Left kidney (tissue), 8 donors: ENCODE data around the gene FXYD3. TPM values are rescaled to one million over a fixed set of nuclear protein-coding genes. Genes with fewer than 3 reads are reported as not detected.

Experiments
- DNase-seq: peaks from one replicate; pipeline ENCODE4 v3.0.0-alpha.2; 2013
- long read RNA-seq, 8 donors: transcript quantifications; one replicate each; lab custom pipeline, GENCODE V29; 2026
- polyA plus RNA-seq: library from polyadenylated mRNA; unstranded; fragments of 120-200 nt; gene quantifications from one replicate; pipeline ENCODE4 v1.2.1, GENCODE V29; 2013; ENCODE audit not compliant: insufficient read length

The FXYD3 gene, protein sequence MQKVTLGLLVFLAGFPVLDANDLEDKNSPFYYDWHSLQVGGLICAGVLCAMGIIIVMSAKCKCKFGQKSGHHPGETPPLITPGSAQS
- polyA plus RNA-seq, result 18.6 TPM
- long read RNA-seq, donor 1, partial matches to known transcripts, result 23 of 24 reads
- long read RNA-seq, donor 1, other reads (novel, unspliced or antisense), result 0 of 24 reads
- long read RNA-seq, donor 2, partial matches to known transcripts, result 14 of 16 reads
- long read RNA-seq, donor 2, other reads (novel, unspliced or antisense), result 0 of 16 reads
- long read RNA-seq, donor 3, partial matches to known transcripts, result 14 of 14 reads
- long read RNA-seq, donor 3, other reads (novel, unspliced or antisense), result 0 of 14 reads
- long read RNA-seq, donor 4, result 0 reads
- long read RNA-seq, donor 5, partial matches to known transcripts, result 48 of 49 reads
- long read RNA-seq, donor 5, other reads (novel, unspliced or antisense), result 0 of 49 reads
- long read RNA-seq, donor 6, result 0 reads
- long read RNA-seq, donor 7, partial matches to known transcripts, result 27 of 27 reads
- long read RNA-seq, donor 7, other reads (novel, unspliced or antisense), result 0 of 27 reads
- long read RNA-seq, donor 8, result 0 reads

DNA sequence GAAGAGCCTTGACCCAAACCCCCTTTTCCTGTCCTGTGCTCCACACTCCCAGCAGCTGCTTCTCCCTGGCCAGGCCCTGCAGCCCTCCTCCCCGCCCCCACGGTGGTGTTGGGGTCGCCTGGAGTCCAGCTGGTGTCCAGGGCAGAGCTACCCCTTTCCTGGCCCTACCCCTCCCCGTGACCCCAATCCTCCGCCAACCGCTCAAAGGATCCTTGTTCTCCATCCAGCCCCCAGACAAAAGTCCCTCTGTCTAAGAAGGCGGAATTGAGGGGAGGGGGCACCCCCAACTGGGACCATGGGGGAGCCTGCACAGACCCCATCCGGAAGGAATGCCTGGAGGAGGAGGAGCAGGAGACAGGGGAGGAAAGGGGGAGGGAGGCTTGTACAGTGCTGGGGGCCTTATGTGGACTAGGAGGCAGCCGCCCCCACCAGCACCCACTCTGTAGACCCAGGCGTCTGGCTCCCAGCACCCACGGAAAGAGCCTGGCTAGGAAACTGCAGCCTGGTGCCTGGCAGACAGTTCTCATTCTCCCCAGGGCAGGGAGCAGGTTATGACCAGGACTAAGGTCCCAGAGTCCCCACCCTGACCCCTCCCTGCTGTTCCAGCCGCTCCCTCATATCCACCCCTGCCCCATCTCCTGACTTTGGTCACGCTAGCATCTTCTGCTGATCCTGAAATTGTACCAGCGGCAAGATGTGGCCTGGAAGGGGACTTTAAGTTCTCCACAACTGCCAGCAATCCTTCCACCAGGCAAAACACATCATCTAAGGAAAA, at the start of gene FXYD3:
Gene FXYD3 (plus strand): TSS at position 647 of the 775 bp plus-strand sequence. CDS start 3,554 bp downstream, outside the sequence.
- no peak for DNase-seq

DNA sequence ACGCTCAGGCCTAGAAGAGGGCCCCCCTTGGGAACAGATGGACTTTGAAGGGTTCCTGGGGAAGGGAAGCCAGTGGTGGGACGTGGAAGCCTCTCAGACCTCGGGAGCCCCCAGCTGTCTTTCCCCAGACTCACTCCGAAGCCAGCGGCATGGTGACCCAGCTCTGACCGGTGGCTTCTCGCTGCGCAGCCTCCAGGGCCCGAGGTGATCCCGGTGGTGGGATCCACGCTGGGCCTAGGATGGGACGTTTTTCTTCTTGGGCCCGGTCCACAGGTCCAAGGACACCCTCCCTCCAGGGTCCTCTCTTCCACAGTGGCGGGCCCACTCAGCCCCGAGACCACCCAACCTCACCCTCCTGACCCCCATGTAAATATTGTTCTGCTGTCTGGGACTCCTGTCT, 49.5 kb upstream of the FXYD3 start:
- DNase-seq, result no peak

DNA sequence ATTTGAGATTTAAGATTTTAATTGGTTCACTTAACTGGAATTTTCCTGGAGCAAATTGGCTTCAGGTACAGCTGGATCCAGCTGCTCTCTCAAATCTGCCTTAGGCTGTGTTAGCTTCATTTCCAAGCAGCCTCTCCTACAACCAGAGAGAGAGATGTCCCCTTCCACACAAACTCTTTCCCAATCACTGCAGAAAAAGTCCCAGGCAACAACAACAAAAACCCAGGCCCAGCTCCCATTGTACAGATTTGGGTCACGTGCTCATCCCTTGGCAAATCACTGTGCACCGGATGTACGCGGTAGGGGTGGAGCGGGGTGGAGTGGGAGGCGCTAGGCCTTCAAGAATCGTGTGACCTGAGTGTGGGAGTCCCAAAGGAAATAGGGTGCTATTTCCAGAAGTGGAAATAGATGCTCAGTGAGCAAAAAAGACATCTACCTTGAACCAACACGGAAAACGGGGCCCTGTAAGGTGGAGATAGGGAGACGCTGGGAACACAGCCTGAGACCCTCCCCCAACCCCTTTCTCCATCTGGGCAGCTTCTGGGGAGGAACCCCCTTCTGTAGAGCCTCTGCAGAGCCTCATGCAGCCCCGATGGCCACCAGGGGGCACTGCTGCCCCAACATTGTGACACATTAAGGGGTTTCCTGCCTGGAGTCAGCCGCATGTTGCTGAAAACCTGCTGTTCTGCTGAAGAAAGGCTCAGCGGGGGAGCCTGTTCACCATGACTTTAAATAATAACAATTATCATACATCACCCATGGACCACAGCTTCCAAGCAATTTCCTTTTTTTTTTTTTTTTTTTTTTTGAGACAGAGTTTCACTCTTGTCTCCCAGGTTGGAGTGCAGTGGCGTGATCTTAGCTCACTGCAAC, 48.7 kb upstream of the FXYD3 start:
- peak; percentile 84 for DNase-seq

- no peak for DNase-seq
These were observed 46.5 kb upstream of the FXYD3 start for GRCh38 chr19:35068941-35069634.

GRCh38 chr19:35069696-35070095, 45.9 kb upstream of the FXYD3 start:
- no peak for DNase-seq

DNA sequence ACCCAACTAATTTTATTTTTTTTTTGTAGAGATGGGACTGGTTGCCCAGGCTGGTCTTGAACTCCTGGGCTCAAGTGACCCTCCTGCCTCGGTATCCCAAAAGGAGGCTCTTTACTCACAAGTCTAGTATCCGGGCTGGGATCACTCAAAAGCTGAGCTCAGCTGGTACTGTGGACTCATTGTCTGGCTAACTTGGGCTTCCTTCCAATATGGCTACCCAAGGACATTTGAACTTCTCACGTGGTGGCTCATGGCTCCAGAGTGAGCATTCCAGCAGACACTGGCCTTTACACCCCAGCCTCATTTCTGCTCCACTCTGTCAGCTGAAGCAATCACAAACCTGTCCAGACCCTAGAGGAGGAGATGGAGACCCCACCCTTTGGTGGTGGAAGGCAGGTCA, 45.2 kb upstream of the FXYD3 start:
- DNase-seq, result no peak

DNA sequence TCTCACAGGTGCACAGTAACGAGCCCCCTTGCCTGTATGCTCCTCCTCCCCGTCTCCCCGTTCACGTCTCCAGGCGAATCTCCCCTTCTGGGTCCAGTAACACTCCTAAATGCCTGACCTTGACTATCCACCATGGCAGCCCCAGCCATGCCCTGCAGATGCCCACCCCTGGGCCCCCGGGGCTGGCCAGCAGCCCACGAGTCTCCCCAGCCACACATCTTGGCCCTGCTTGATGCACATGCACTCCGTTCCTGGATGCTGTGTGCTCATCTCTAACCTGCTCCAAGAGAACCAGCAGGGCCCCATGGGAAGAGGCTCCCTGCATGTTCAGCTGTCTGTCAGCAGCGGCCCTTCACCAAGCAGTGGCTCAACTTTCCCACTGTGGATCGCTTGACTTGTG, 42.1 kb upstream of the FXYD3 start:
- DNase-seq, result no peak

DNA sequence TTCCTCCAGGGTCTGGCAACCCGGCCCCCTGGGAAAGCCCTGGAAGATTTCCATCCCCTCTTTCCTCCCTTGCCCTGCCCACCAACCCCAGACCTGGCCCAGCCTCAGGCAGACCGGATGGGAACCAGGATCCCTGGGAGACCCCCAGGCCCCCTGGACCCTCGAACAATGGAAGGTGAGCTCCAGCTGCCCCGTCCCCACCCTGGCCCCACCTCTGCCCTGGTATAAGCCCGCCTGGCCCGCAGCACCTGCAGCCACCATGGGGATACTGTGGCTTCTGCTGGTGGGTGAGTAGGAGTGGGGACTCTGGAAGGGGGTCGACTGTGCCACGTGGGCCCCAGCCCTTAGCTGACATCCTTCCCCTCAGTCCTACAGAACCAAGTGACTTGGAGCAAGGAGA, 41.7 kb upstream of the FXYD3 start:
- no peak for DNase-seq

DNA sequence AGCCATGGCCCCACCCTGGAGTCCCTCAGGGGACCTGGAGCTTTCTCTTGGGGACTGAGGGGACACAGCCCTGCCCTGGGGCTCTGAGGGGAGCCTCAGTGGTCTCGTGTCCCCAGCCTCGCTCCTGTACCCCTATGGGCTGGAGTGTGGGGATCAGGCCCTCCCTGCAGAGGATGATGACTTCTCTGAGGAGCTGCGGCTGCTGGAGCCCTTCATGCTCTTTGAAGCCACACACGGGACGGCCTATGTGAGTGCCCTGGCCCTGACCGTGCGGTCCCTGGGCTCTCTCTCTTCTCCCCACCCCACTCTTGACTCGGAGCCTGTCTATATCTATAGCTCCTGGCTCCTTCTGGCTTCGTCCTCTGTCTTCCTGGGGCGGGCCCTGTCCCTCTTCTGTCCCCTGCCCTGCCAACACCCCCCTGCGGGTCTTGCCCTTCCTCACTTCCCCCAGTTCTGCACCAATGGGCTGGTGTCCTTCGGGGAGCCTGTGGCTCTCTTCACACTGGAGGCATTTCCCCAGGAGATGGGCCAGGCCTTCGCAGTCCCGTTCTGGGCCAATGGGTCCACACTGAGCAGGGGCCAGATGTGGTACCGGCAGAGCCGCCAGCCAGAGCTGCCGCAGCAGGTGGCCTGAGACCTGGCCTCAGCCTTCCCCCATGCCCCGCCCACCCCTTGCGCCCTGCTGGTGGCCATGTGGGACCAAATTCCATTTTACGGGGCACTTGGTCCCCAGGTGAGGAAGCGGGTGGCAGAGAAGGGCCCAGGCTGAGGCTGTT, 41.0 kb upstream of the FXYD3 start:
- DNase-seq, result no peak

DNA sequence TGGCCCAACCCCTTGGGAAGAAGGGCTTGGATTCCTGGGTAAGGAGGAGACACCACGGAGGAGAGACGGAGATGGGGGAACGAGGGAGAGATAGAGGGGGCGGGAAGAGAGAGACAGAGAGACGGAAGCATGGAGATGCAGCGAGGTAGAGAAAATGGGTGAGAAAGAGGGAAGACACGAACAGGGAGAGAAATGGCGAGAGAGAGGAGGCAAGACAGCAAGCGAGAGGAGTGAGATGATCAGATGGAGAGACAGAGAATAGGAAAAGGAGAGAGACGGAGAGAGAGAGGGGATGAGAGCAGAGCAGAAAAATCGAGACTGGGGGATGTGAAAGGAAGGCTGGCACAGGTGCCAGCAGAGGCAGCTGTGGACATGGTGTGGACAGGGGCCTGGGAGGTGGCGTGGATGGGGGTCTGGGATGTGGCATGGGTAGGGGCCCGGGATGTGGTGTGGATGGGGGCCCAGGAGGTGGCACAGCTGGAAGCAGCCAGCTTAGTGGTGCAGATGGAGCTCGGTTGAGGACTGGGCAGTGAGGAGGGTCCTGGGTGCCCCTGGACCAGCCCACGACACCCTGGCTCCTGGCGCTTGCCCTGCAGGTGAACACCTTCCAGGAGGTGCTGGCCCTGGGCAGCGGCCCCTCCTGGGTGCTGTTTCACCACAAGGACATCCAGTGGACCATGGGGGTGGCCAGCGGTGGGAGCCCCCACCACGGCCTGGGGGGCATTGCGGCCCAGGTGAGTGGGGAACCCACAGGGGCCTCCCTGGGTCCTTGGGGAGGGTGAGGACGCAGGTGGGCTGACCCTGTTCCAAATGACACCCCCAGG, 40.2 kb upstream of the FXYD3 start:
- no peak for DNase-seq

- no peak for DNase-seq
These were observed 39.6 kb upstream of the FXYD3 start for GRCh38 chr19:35076026-35076370.

GRCh38 chr19:35076657-35077056, 39.0 kb upstream of the FXYD3 start:
- no peak for DNase-seq

- no peak for DNase-seq
These were observed 38.0 kb upstream of the FXYD3 start for GRCh38 chr19:35077411-35078223.

GRCh38 chr19:35079826-35080225, 35.8 kb upstream of the FXYD3 start:
- no peak for DNase-seq

DNA sequence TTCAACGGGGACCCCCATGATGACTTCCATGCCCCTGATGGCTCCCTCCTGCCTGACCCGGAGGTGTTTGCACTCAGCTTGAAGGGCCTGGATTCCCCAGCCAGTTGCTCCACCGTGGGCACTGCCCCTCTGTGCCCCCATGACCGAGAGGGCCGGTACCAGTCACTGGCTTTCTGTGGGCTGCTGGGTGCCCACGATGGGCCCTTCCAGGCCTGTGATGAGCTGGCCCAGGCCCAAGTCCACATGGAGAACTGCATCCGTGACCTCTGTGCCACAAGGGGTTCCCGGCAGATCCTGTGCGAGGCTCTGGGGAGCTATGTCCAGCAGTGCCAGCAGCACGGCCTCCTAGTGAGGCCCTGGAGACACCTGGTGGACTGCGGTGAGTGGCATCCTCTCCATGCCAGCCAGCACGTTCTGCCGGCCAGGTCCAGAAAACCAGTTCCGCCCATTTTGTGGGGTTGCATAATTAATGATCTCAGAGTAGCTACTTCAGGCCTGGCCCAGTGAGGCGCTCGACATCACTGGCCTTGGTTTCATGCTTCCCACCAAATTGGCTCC, 34.9 kb upstream of the FXYD3 start:
- DNase-seq, result no peak

GRCh38 chr19:35081201-35081600, 34.4 kb upstream of the FXYD3 start:
- no peak for DNase-seq

DNA sequence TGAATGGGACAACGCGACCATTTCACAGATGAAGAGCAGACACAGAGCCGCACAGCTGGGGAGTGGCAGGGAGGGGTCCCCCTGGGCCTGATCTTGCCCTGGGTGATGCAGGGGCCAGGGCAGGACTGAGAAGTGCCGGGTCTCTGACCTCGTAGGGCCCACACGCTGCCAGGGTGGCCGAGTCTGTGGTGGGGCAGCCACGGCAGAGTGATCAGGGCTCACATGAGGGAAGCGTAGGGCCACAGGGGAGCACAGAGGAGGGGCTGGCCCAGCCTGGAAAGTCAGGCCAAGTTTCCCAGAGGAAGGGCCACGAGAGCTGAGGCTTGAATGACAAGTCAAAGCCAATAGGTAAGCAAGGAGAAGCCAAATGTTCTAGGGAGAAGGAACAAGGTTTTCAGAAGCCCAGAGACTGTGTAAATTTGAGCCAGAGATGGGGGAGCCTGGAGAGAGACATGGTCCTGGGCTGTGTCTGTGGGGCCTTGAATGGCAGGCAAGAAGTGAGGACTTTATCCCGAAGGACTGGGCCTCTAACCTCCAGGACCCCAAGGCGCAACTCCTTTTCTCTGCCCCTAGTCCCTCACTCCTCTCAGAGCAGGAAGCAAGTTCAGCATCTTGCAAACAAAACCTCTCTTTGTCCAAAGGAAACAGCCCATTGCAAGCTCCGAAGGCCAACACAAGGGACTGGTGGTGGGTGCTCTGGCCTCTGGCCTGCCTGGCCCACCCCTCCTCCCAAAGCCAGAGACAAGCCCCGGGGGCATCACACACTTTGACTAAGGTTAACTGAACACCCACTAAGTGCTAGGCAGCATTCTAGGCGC, 31.7 kb upstream of the FXYD3 start:
- no peak for DNase-seq

DNA sequence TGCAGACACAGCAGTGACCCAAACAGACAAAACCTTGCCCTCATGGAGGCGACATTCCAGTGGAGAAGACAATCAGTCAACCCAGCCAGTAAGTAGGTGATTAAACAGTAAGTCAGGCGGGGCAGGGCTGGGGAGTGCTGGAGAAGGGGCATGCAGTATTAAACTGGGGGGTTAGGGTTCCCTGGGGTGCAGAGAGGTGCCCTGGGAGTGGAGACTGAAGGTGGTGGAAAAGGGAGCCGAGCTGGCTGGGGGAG, 31.2 kb upstream of the FXYD3 start:
- no peak for DNase-seq
